SK-N-SH (cell line): ENCODE measurements around the gene OSBPL2.

Source experiments
- CTCF ChIP-seq: fragments of 200-600 bp; sonication (generic); IDR thresholded peaks from 2 replicates; pipeline ENCODE4 v1.6.1; 2017; ENCODE audit warnings: antibody characterized with exemption, mild to moderate bottlenecking, moderate library complexity
- FOSL2 ChIP-seq: IDR thresholded peaks from 2 replicates; pipeline ENCODE4 v1.4.0; 2012; ENCODE audit warnings: low read depth, mild to moderate bottlenecking, moderate library complexity, borderline replicate concordance
- POLR2AphosphoS5 ChIP-seq: IDR thresholded peaks from 2 replicates; pipeline ENCODE4 v1.6.1; 2012; ENCODE audit warnings: low read depth, low read length
- RFX5 ChIP-seq: IDR thresholded peaks from 2 replicates; pipeline ENCODE4 v1.6.1; 2012; ENCODE audit warnings: mild to moderate bottlenecking, improper control_type of control experiment, low read length
- TAF1 ChIP-seq: IDR thresholded peaks from 2 replicates; pipeline ENCODE4 v1.6.1; 2012; ENCODE audit warnings: low read depth, mild to moderate bottlenecking, low read length, moderate library complexity, borderline replicate concordance

DNA sequence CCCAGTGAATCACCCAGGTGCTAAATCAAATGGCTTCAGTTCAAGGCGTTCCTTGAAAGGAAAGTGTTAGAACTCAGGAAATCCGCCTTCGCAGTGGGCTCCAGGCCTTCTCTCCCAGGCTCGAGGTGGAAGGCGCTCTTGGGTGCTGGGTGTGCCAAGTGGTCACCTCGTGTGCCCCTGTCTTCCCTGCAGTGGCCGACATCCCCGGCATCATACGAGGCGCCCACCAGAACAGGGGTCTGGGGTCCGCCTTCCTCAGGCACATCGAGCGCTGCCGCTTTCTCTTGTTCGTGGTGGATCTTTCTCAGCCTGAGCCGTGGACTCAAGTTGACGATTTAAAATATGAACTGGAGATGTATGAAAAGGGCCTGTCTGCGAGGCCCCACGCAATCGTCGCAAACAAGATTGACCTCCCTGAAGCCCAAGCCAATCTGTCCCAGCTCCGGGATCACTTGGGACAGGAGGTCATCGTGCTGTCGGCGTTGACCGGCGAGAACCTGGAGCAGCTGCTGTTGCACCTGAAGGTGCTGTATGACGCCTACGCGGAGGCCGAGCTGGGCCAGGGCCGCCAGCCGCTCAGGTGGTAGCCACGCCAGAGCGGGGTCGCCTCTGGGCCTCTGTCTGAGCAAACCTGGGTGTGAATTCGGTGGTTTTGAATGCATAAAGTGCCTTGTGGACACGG, 37.7 kb upstream of the OSBPL2 start:
- no peak for TF ChIP-seq CTCF
- no peak for TF ChIP-seq TAF1
- TF ChIP-seq FOSL2 = no peak
- TF ChIP-seq RFX5 = no peak
- no peak for TF ChIP-seq POLR2AphosphoS5
